ENCODE measurements around the gene MYO1D. TPM values are rescaled to one million over a fixed set of nuclear protein-coding genes. Genes with fewer than 3 reads are reported as not detected.

MYO1D gene
- total RNA-seq, 2 experiments from 2014 or later, result 0.09 to 0.89 TPM

DNA sequence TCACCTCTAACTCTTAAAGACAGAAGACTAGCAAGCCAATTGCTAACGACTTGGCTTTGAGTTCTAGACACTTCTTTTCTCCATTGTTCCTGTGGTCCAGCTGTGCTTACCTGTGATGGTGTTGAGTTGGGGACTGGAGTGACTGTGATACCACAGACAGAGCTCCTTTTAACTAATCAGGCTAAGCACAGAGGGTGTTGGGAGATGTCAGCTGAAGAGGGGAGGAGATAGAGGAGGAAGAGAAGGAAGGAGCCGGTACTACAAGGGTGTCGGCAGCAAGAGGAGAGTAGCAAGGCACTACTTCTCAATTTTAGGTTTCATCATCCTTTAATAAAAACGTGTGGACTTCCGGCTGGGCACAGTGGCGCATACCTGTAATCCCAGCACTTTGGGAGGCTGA lies 5.1 kb upstream of the MYO1D start:
- TF ChIP-seq CTCF (conservative IDR thresholded peaks at IDR 0.05; ENCODE audit: low read length) (no peak), EZH2phosphoT487 (IDR thresholded peaks at IDR 0.05; ENCODE audit: borderline replicate concordance, low read depth, low read length) (no peak)
- Histone ChIP-seq H2AFZ (ENCODE audit: low read length) (no peak overlapping the region), H3K79me2 (ENCODE audit: insufficient read depth, low read depth, low read length) (no peaks in the 10 kb centered on the region), H3K27ac (ENCODE audit: low read depth, low read length, poor library complexity, severe bottlenecking) (no peak overlapping the region), H3K36me3 (ENCODE audit: insufficient read depth, low read length) (no peaks in the 10 kb centered on the region), H3K9me2 (ENCODE audit: insufficient read depth, low read length) (no peaks in the 10 kb centered on the region), H3K4me3 (ENCODE audit: low read depth, low read length, poor library complexity, severe bottlenecking) (no peak overlapping the region), H4K20me1 (ENCODE audit: insufficient read depth, low read length) (no peaks in the 10 kb centered on the region), H3K4me2 (ENCODE audit: low read length) (no peak overlapping the region), H3K9me3 (ENCODE audit: low read length) (no peaks in the 10 kb centered on the region), H3K4me1 (ENCODE audit: insufficient read depth, low read length, poor library complexity, severe bottlenecking) (no peaks in the 10 kb centered on the region)
- no TSS peak for BruUV-seq (replicated peaks)
- CTCF ChIA-PET (ENCODE audit: unreplicated experiment), result no interaction called here
- intact Hi-C loops (cut with micrococcal nuclease; ENCODE audit: unreplicated experiment), result no loop called here
- POLR2A ChIA-PET, result no interaction called here
- DNase-seq (ENCODE audit: low spot score), result no peak

GRCh38 chr17:32880671-32881453 lies 3.9 kb upstream of the MYO1D start:
- no peak overlapping the region for H3K27ac ChIP-seq (ENCODE audit: low read depth, low read length, poor library complexity, severe bottlenecking)
- H3K4me3 ChIP-seq (ENCODE audit: low read depth, low read length, poor library complexity, severe bottlenecking), result no peak overlapping the region
- H3K4me1 ChIP-seq (ENCODE audit: insufficient read depth, low read length, poor library complexity, severe bottlenecking), result no peaks in the 10 kb centered on the region
- no peak overlapping the region for H2AFZ ChIP-seq (ENCODE audit: low read length)
- no peaks in the 10 kb centered on the region for H3K9me2 ChIP-seq (ENCODE audit: insufficient read depth, low read length)
- no peak for TF ChIP-seq EZH2phosphoT487 (IDR thresholded peaks at IDR 0.05; ENCODE audit: borderline replicate concordance, low read depth, low read length)
- TF ChIP-seq CTCF (conservative IDR thresholded peaks at IDR 0.05; ENCODE audit: low read length), result no peak
- no peaks in the 10 kb centered on the region for H4K20me1 ChIP-seq (ENCODE audit: insufficient read depth, low read length)
- no peaks in the 10 kb centered on the region for H3K79me2 ChIP-seq (ENCODE audit: insufficient read depth, low read depth, low read length)
- no peaks in the 10 kb centered on the region for H3K36me3 ChIP-seq (ENCODE audit: insufficient read depth, low read length)
- DNase-seq (ENCODE audit: low spot score), result no peak
- H3K4me2 ChIP-seq (ENCODE audit: low read length), result no peak overlapping the region
- CTCF ChIA-PET (ENCODE audit: unreplicated experiment), result no interaction called here
- intact Hi-C loops (cut with micrococcal nuclease; ENCODE audit: unreplicated experiment), result no loop called here
- POLR2A ChIA-PET, result no interaction called here
- no TSS peak for BruUV-seq (replicated peaks)
- H3K9me3 ChIP-seq (ENCODE audit: low read length), result no peaks in the 10 kb centered on the region

DNA sequence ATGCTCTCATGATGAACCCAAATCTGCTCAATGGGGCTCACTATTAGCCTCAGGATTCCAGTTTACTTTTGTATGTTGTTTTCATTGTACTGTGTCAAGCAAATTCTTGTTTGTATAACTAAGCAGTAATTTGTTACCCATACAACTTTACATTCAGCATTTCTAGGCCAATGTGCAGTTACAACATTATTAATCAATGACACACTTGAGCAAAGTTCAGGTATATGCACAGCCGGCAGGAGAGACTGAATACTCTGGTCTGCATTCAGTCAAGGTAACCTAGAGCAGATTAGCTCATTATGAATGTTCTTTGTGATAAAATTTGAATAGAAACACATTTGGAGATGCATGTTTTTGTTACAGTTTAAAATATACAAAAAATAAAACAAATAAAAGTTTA lies 2.2 kb upstream of the MYO1D start:
- Histone ChIP-seq H2AFZ (ENCODE audit: low read length) (no peak overlapping the region), H3K9me3 (ENCODE audit: low read length) (no peaks in the 10 kb centered on the region), H3K27ac (ENCODE audit: low read depth, low read length, poor library complexity, severe bottlenecking) (no peak overlapping the region), H3K4me3 (ENCODE audit: low read depth, low read length, poor library complexity, severe bottlenecking) (no peak overlapping the region), H3K4me2 (ENCODE audit: low read length) (no peak overlapping the region), H3K79me2 (ENCODE audit: insufficient read depth, low read depth, low read length) (no peaks in the 10 kb centered on the region), H3K36me3 (ENCODE audit: insufficient read depth, low read length) (no peaks in the 10 kb centered on the region), H4K20me1 (ENCODE audit: insufficient read depth, low read length) (no peaks in the 10 kb centered on the region), H3K9me2 (ENCODE audit: insufficient read depth, low read length) (no peaks in the 10 kb centered on the region), H3K4me1 (ENCODE audit: insufficient read depth, low read length, poor library complexity, severe bottlenecking) (no peaks in the 10 kb centered on the region)
- BruUV-seq (replicated peaks), result no TSS peak
- no peak for DNase-seq (ENCODE audit: low spot score)
- CTCF ChIA-PET (ENCODE audit: unreplicated experiment), result no interaction called here
- intact Hi-C loops (cut with micrococcal nuclease; ENCODE audit: unreplicated experiment), result no loop called here
- POLR2A ChIA-PET, result no interaction called here
- TF ChIP-seq EZH2phosphoT487 (IDR thresholded peaks at IDR 0.05; ENCODE audit: borderline replicate concordance, low read depth, low read length) (no peak), CTCF (conservative IDR thresholded peaks at IDR 0.05; ENCODE audit: low read length) (no peak)
